T-helper 2 cell treated with Interferon-gamma antibody and Interleukin-4, amounts not matched to agents 5 μg/mL and 100 μg/mL, for 36 hours (primary cell): ENCODE measurements around the gene RASSF3.

ENCODE experiments used
- DNase-seq: peaks from one replicate; pipeline ENCODE4 v3.0.0; 2021; ENCODE audit warnings: low spot score
- H3K27ac Mint-ChIP-seq: one replicate; pipeline ENCODE4 v1.8.0; 2021; ENCODE audit warnings: mild to moderate bottlenecking, mixed read lengths
- H3K27me3 Mint-ChIP-seq: one replicate; pipeline ENCODE4 v1.8.0; 2021; ENCODE audit warnings: low read depth, mixed read lengths
- H3K36me3 Mint-ChIP-seq: one replicate; pipeline ENCODE4 v1.8.0; 2021; ENCODE audit warnings: low read depth, mixed read lengths
- H3K4me1 Mint-ChIP-seq: one replicate; pipeline ENCODE4 v1.8.0; 2021; ENCODE audit warnings: low read depth, mixed read lengths
- H3K4me3 Mint-ChIP-seq: one replicate; pipeline ENCODE4 v1.8.0; 2022; ENCODE audit warnings: mild to moderate bottlenecking, moderate library complexity, mixed read lengths
- H3K9me3 Mint-ChIP-seq: one replicate; pipeline ENCODE4 v1.8.0; 2021; ENCODE audit warnings: mixed read lengths

Gene RASSF3

GRCh38 chr12:64707926-64708325 is 97.6 kb downstream of the RASSF3 start:
- Mint-ChIP-seq H3K27me3 (no peaks in the 10 kb centered on the region), H3K4me3 (no peak overlapping the region), H3K27ac (no peak overlapping the region), H3K36me3 (peaks cover 22% of the 10 kb centered on the region), H3K4me1 (no peaks in the 10 kb centered on the region), H3K9me3 (no peaks in the 10 kb centered on the region)
- no peak for DNase-seq

DNA sequence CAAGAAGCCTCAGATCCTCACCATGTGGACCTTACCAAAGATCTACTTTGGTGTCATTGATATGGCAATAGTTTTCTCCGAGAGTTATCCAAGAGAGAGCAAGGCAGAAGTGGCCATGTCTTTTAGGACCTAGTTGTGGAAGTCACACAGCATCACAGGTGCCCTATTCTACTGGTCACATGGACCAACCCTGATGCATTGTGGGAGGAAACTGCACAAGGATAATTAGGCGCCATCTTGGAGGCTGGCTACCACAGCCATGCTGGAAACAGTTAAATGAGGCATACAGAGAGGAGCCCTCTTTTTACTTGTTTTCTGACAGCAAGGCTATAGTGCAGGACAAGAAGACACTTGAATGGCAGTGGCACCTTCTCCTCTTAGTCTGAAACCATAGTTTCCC is 99.1 kb downstream of the RASSF3 start:
- no peaks in the 10 kb centered on the region for H3K9me3 Mint-ChIP-seq
- H3K36me3 Mint-ChIP-seq = peaks cover 35% of the 10 kb centered on the region
- no peak for DNase-seq
- H3K4me3 Mint-ChIP-seq = no peak overlapping the region
- no peaks in the 10 kb centered on the region for H3K27me3 Mint-ChIP-seq
- no peak overlapping the region for H3K27ac Mint-ChIP-seq
- H3K4me1 Mint-ChIP-seq = peaks cover 12% of the 10 kb centered on the region

DNA sequence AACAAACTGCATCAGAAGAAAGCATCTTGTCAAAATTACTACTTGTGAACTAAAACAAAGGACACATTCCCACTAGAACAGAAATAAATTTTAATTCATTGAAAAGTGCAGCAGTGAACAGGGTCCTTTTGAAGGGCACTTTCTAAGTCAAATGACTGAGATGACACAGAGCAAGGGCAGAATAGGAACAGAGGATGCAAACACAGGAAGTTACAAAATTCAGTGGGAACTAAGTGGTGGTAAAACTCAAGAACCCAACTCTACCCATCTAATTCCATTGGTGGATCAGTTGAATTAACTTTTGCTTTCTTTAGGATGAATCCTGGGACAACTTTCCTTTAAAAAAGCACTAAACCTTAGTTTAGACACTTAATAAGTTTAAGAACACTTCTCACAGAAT is 103.1 kb downstream of the RASSF3 start:
- Mint-ChIP-seq H3K36me3 (peaks cover 54% of the 10 kb centered on the region), H3K27ac (peak overlapping the region; percentile 34), H3K9me3 (no peaks in the 10 kb centered on the region), H3K27me3 (no peaks in the 10 kb centered on the region), H3K4me1 (peaks cover 31% of the 10 kb centered on the region), H3K4me3 (no peak overlapping the region)
- DNase-seq = no peak

GRCh38 chr12:64714551-64714968 is 104.3 kb downstream of the RASSF3 start:
- DNase-seq = no peak
- peaks cover 60% of the 10 kb centered on the region for H3K36me3 Mint-ChIP-seq
- peaks cover 31% of the 10 kb centered on the region for H3K4me1 Mint-ChIP-seq
- H3K9me3 Mint-ChIP-seq = no peaks in the 10 kb centered on the region
- H3K27ac Mint-ChIP-seq = peak overlapping the region; percentile 69
- no peaks in the 10 kb centered on the region for H3K27me3 Mint-ChIP-seq
- H3K4me3 Mint-ChIP-seq = peak overlapping the region; percentile 21

- Mint-ChIP-seq H3K4me3 (no peak overlapping the region), H3K36me3 (peaks cover 64% of the 10 kb centered on the region), H3K27me3 (no peaks in the 10 kb centered on the region), H3K4me1 (peaks cover 31% of the 10 kb centered on the region), H3K9me3 (no peaks in the 10 kb centered on the region), H3K27ac (peak overlapping the region; percentile 34)
- DNase-seq = no peak
Measured at GRCh38 chr12:64716371-64716770, 106.1 kb downstream of the RASSF3 start.

GRCh38 chr12:64716839-64717455 is 106.7 kb downstream of the RASSF3 start:
- Mint-ChIP-seq H3K27ac (peak overlapping the region; percentile 34), H3K27me3 (no peaks in the 10 kb centered on the region), H3K36me3 (peaks cover 68% of the 10 kb centered on the region), H3K4me3 (no peak overlapping the region), H3K9me3 (no peaks in the 10 kb centered on the region), H3K4me1 (peaks cover 31% of the 10 kb centered on the region)
- no peak for DNase-seq

DNA sequence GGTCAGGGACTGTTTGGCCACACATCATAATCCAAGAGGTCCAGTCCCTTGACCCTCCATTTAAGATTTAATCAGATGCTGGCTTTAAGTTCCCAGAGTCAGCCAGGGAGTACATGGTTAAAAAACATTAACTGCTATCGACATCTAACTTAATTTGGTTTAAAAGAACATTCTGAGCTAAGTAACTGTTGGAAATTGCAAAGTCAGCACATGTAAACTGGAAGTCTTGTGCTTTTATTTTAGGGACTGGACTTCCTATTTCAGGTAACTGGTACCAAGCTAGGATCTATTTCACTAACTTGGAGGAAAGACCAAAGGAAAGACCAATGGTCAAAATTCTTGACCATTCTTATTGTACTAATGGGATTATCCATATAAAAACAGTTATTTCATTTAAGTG is 108.4 kb downstream of the RASSF3 start:
- peaks cover 29% of the 10 kb centered on the region for H3K4me1 Mint-ChIP-seq
- no peak for DNase-seq
- no peak overlapping the region for H3K4me3 Mint-ChIP-seq
- H3K27ac Mint-ChIP-seq = no peak overlapping the region
- no peaks in the 10 kb centered on the region for H3K9me3 Mint-ChIP-seq
- no peaks in the 10 kb centered on the region for H3K27me3 Mint-ChIP-seq
- peaks cover 67% of the 10 kb centered on the region for H3K36me3 Mint-ChIP-seq

- Mint-ChIP-seq H3K27me3 (no peaks in the 10 kb centered on the region), H3K27ac (no peak overlapping the region), H3K4me1 (peaks cover 15% of the 10 kb centered on the region), H3K9me3 (no peaks in the 10 kb centered on the region), H3K4me3 (no peak overlapping the region), H3K36me3 (peaks cover 51% of the 10 kb centered on the region)
- no peak for DNase-seq
Measured at GRCh38 chr12:64720884-64721283, 110.6 kb downstream of the RASSF3 start.

- Mint-ChIP-seq H3K4me3 (no peak overlapping the region), H3K36me3 (peaks cover 44% of the 10 kb centered on the region), H3K4me1 (peaks cover 8% of the 10 kb centered on the region), H3K27ac (no peak overlapping the region), H3K27me3 (no peaks in the 10 kb centered on the region), H3K9me3 (no peaks in the 10 kb centered on the region)
- no peak for DNase-seq
Measured at GRCh38 chr12:64722835-64723234, 112.5 kb downstream of the RASSF3 start.

- peaks cover 47% of the 10 kb centered on the region for H3K36me3 Mint-ChIP-seq
- no peak for DNase-seq
- H3K4me1 Mint-ChIP-seq = peaks cover 8% of the 10 kb centered on the region
- H3K4me3 Mint-ChIP-seq = no peak overlapping the region
- no peaks in the 10 kb centered on the region for H3K27me3 Mint-ChIP-seq
- H3K9me3 Mint-ChIP-seq = no peaks in the 10 kb centered on the region
- H3K27ac Mint-ChIP-seq = peak overlapping the region; percentile 5
Measured at GRCh38 chr12:64723630-64724029, 113.3 kb downstream of the RASSF3 start.

GRCh38 chr12:64724201-64724745 is 114.0 kb downstream of the RASSF3 start:
- Mint-ChIP-seq H3K27me3 (no peaks in the 10 kb centered on the region), H3K4me3 (no peak overlapping the region), H3K4me1 (peaks cover 8% of the 10 kb centered on the region), H3K27ac (no peak overlapping the region), H3K9me3 (no peaks in the 10 kb centered on the region), H3K36me3 (peaks cover 44% of the 10 kb centered on the region)
- DNase-seq = no peak

DNA sequence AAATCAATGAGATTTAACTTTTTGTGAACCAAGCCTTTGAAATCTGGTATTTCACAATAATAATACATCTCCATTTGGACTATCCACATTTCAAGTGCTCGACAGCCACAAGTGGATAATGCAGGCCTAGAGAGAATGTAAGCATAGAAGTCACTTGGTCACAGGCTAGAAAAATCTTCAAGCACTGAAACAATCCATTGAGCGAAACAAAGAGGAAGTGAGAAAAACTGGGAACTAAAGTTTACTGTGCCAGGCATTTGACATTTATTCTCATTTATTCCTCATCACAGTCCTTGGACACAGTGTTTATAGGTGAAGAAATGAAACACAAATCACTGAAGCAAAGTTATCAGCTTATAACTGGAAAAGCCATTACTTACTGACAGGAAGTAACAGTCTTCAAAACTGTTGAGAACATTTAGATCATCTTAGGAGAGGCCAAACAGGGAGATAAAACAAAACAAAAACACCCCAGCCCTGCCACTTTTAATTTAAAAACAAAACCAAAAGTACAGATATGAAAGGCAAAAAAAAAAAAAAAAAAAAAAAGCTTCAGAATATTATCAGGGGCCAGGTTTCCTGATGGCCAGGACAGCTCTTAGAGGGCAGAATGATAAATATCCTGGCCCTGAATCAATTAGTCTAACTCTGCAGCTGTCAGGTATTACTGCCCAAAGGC is 119.8 kb downstream of the RASSF3 start:
- Mint-ChIP-seq H3K4me1 (peaks cover 20% of the 10 kb centered on the region), H3K9me3 (no peaks in the 10 kb centered on the region), H3K36me3 (peaks cover 36% of the 10 kb centered on the region), H3K27me3 (no peaks in the 10 kb centered on the region), H3K27ac (peak overlapping the region; percentile 86), H3K4me3 (peak overlapping the region; percentile 62)
- no peak for DNase-seq

GRCh38 chr12:64730588-64730969 is 120.3 kb downstream of the RASSF3 start:
- H3K9me3 Mint-ChIP-seq = no peaks in the 10 kb centered on the region
- peak overlapping the region; percentile 86 for H3K27ac Mint-ChIP-seq
- peak overlapping the region; percentile 62 for H3K4me3 Mint-ChIP-seq
- DNase-seq = no peak
- peaks cover 21% of the 10 kb centered on the region for H3K4me1 Mint-ChIP-seq
- no peaks in the 10 kb centered on the region for H3K27me3 Mint-ChIP-seq
- H3K36me3 Mint-ChIP-seq = peaks cover 34% of the 10 kb centered on the region

- peaks cover 39% of the 10 kb centered on the region for H3K36me3 Mint-ChIP-seq
- DNase-seq = no peak
- H3K27me3 Mint-ChIP-seq = no peaks in the 10 kb centered on the region
- no peak overlapping the region for H3K4me3 Mint-ChIP-seq
- no peaks in the 10 kb centered on the region for H3K9me3 Mint-ChIP-seq
- H3K27ac Mint-ChIP-seq = peak overlapping the region; percentile 86
- peaks cover 26% of the 10 kb centered on the region for H3K4me1 Mint-ChIP-seq
Measured at GRCh38 chr12:64731683-64732082, 121.4 kb downstream of the RASSF3 start.
